HG03095 (cell line): ENCODE results near the gene SLC12A7.
"Not testable (repeated sequence)": the region's sequence is repeated elsewhere in the genome, so short reads cannot be mapped to it uniquely, and the experiment has no call there.

Experiments
- ATAC-seq: cut with Tn5 transposase; IDR thresholded peaks from one replicate; pipeline ENCODE4 v1.9.1; 2021; ENCODE audit warnings: moderate library complexity; ENCODE audit not compliant: unreplicated experiment

The SLC12A7 gene

DNA sequence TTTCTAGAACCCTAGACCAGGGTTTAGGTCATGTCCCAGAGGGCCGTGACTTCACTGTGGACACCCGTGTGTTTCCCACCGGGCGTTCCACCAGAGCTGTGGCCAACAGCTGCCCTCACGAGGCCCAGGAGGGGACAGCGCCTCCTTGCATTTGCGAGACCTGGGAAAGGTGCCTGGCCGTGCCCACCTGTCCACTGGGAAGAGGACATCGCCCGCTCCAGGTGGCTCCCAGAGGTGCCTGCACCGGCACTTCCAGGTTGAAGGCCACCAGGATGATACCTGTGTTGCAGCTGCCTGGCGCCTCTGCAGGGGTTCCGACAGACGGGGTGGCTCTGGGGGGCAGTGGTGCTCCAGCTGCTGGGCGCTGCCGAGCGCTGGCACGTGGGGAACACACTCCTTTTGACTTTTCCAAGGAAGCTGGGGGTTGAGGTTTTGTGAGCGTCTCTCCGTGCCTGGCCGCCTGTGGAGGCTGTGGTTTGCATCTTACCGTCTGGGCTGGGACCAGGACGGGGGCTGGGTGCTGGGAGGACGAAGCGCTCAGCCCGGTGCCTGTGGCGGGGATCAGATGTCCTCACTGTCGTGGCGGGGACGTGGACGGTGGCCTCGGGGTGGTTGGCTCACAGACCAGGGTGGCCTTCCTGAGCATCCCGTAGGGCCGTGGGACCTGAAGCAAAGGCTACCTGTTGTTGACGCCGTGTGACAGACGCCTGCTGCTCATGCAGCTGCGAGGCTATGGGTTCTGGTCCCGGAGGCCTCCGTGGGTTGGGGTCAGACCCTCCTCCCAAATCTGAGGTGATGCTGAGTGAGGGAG, 84.0 kb downstream of the SLC12A7 start:
- no peak for ATAC-seq

DNA sequence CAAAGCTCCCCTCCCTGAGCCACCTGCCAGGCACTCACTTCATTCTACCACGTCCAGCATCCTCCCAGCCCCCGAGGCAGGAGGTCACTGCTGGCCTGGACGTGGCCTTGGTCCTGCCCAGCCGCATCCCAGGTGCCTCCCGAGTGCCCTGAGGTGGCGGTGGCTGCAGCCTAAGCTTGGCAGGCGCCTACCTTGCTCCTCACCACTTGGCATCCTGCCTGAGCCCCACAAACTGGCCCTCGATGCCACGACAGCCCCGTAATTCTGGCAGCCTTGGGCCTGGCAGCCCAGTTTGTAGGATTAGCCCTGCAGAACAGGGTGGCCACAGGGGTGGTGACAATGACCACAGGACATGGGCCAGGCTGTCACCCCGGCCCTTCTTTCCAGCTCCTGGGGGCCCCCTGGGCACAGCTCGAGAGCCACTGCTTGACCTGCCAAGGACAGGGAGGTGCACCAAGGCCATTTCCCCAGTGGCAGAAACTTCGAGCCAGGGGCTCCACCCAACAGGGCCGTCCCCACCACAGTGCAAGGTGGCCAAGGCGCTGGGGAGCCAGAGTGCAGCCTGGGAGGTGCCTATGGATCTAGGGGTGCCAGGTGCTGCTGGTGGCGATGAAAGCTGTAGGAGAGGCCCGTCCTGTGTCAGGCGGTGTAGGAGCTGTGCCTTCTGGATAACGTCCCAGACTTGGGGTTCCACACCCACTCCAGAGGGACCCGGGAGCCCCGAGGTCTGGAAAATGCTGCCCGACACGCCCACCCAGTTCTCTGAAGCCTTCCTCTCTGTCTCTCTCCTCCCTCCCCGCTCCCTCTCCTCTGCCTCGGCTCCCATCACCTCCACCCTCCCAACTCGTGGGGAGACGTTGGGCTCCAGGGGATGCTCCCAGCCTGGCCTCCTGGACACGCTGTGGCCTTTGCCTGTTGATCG, 84.9 kb downstream of the SLC12A7 start:
- no peak for ATAC-seq

DNA sequence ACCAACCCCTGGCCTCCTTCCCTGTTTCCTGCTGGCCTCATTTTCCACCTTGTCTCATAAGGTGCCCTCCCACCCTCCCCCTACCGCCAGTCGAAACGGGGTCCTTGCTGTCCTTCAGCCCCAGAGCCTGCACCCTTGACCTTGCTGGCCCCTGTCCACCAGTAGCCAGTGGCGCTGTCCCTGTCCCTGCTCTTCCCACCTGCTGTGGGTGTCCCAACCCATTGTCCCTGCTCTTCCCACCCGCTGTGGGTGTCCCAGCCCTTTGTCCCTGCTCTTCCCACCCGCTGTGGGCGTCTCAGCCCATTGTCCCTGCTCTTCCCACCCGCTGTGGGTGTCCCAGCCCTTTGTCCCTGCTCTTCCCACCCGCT, 89.9 kb downstream of the SLC12A7 start:
- not testable (repeated sequence) for ATAC-seq

- ATAC-seq, result no peak
These were observed 90.5 kb downstream of the SLC12A7 start for GRCh38 chr5:1021136-1021968.

- no peak for ATAC-seq
These were observed 91.4 kb downstream of the SLC12A7 start for GRCh38 chr5:1020452-1020961.

DNA sequence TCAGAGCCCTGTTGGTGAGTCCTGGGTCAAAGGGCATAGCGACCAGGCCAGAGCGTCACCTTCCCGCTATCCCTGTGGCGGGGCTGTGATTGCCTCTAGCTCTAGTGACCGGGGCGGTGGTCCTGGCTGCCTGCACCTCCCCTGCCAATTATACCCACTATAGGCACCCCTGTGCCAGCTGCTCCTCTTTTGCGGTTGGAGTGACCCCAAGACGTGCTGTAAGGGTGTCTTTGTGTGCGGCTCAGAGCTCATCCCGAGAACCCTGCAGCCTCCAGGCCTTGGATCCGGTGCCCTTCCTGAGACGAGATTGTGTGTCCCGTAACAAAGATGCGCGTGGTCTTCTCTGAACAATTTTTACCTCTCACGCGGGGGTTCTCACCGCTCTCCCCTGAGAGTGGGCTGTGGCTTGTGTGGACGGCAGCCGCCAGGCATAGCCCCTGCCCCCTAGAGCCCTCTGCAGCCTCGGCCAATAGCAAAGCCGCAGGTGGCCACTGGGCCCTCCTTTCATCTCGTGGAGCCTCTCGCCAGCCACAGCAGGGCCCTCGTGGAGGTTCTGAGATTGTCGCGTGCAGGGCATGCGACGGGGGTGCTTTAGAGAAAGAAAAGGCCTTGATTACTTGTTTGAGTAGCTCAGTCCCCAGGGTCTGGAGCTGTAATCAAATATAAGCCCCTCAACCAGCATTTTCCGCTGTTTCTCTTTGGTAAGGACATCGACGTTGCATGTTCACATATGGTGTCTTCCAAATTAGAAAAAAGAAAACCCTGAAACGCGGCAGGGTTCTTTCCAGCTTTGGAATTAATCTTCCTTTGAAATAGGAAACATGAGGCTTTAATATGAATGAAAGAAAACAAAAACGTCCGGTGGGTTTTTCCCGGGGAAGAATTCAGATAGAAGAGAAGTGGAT, 92.6 kb downstream of the SLC12A7 start:
- no peak for ATAC-seq

GRCh38 chr5:1018596-1018995, 93.3 kb downstream of the SLC12A7 start:
- no peak for ATAC-seq

GRCh38 chr5:1017691-1018455, 94.0 kb downstream of the SLC12A7 start:
- no peak for ATAC-seq

- ATAC-seq, result no peak
These were observed 94.8 kb downstream of the SLC12A7 start for GRCh38 chr5:1017056-1017455.

GRCh38 chr5:1016476-1016875, 95.4 kb downstream of the SLC12A7 start:
- no peak for ATAC-seq

DNA sequence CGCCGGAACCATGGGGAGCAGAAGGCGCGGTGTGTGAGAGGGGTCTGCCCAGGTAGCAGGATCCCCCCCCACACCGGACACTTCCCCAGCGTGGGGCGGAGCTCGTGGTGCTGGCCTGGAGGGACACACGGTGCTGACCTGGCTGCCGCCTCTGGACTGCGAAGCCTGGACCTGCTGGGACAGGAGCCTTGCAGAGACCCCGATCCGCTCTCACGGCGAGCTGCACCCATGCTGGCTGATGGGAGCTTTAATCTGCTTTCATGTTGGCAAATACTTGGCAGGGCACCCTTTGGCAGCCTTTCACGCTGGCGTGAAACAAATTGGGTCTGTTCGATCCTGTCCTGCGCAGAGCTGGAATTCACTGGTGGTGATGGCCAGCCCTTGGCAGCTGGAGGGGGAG, 95.8 kb downstream of the SLC12A7 start:
- no peak for ATAC-seq

DNA sequence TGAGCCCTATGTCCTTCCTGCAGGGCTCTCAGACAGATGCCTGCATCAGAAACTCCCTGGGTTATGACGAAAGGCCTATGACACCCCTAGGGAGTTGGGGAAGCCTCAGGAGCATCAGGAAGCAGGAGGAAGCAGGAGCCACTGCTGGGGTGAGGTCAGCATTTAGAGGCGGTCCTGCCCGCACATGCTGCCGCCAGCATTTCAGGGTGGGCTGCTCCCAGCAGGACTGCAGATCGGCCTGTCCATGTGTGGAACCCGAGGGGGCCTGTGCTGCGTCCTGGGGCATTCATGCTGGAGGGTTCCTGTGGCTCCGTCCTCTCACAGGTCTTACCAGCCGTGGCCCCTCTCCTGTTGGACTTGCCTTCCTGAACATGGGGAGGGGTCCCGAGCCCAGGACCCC, 96.4 kb downstream of the SLC12A7 start:
- ATAC-seq, result no peak

DNA sequence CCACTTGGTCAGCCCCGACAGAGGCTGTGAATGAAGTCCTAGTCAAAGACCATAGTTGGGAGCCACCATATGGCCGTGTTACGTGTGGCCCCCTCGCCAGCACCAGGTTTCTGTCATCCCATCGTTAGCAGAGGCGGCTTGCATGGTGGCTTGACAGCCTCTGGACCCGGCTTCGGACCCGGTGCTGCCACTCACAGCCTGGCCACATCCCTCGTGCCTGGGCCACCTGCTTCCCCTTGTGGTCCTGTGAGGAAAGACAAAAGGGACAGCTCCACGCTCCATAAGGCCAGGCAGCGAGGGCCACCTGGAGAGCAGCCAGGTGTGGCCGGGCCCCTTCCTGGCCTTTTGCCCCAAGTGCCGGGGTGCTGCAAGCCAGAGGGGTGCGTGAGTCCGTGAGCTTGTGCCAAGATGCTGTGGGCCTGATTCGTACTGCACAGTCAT, 97.1 kb downstream of the SLC12A7 start:
- no peak for ATAC-seq

GRCh38 chr5:1014346-1014745, 97.5 kb downstream of the SLC12A7 start:
- no peak for ATAC-seq

DNA sequence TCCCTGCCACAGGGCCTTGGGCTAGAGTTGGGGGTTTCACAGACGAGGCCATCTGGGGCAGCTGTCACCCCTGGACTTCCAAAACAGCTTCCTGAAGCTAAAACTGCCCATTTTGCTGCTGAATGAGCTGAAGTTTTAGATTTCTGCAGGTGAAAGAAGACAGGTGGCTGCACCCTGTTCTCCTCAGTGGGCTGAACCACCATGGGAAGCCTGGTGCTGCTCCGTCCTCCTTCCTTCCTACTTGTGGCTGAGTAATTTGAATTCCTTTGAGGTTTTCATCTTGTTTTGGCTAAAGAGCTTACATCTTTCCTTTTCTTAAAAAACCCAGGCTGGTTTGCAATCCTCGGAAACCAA, 97.9 kb downstream of the SLC12A7 start:
- ATAC-seq, result no peak

DNA sequence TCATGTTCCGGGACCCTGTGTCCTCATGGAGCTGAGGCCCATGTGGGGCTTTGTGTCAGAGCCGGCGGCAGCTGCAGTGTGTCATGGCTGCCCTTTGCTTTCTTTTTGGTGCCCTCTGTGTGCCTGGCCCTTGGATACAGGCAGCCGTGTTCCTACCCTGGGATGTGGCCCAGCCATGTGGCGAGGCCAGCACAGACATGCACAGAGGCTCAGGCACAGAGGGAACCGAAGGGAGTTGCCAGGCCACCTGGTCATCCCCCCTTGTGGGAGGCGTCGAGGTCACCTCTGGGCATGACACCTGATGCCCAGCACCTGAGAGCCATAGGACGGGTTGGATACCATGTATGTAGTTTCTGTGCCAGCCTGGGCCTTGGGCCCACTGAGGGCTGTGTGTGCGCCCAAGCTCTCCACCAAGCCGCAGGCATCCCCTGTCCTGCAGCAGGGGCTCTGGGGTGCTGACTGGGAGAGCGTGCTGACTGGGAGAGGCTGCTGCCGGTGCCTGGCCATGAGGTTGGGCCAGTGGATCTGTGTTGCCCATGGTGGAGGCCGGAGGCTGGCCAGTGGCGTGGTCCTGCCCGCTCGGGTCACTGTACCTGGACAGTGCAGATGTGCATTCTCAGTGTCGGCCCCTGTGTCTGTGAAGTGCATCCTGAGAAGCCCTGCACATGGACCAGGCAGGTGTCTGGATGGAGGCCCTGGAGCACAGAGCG, 98.5 kb downstream of the SLC12A7 start:
- ATAC-seq, result no peak

GRCh38 chr5:1012900-1013237, 99.0 kb downstream of the SLC12A7 start:
- no peak for ATAC-seq

GRCh38 chr5:1012313-1012841, 99.5 kb downstream of the SLC12A7 start:
- no peak for ATAC-seq
